ENCODE measurements around the gene FAM204A.

The FAM204A gene

DNA sequence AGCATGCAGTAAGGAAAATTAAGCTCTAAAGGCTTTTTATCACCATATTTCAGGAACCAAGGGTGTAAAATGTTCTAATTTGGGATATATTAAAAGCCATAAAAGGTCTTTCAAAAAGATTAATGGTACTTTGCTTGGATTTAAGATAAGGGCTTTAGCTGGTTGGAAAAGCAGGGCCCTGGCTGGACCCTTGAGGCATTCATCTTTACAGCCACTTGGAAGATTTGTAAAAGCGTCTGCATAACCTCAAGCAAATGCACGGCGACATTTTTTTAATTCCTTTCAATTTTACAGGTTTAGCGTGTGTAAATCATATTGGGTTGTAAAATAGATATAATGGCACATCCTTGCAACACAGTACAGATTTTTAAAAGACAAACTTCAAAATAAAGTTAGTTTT, 27.2 kb downstream of the FAM204A start:
- no peaks in the 10 kb centered on the region for H3K9me2 ChIP-seq (replicated peaks; ENCODE audit: low read depth, low read length)
- H3K4me3 ChIP-seq (ENCODE audit: low read length, poor library complexity, severe bottlenecking) = no peak overlapping the region
- H3K27me3 ChIP-seq (ENCODE audit: insufficient read depth, low read length, poor library complexity, severe bottlenecking) = no peaks in the 10 kb centered on the region
- H3F3A ChIP-seq (ENCODE audit: low read depth) = no peaks in the 10 kb centered on the region
- H3K4me2 ChIP-seq (ENCODE audit: low read depth, low read length, poor library complexity, severe bottlenecking) = no peak overlapping the region
- H4K20me1 ChIP-seq (ENCODE audit: insufficient read depth, low read length, poor library complexity, severe bottlenecking) = no peaks in the 10 kb centered on the region
- peaks cover 38% of the 10 kb centered on the region for H3K36me3 ChIP-seq (ENCODE audit: insufficient read depth, low read length)
- TF ChIP-seq CTCF (conservative IDR thresholded peaks at IDR 0.05; ENCODE audit: low read length) (no peak), EZH2phosphoT487 (IDR thresholded peaks at IDR 0.05; ENCODE audit: borderline replicate concordance) (no peak)
- no peak overlapping the region for H2AFZ ChIP-seq (ENCODE audit: low read length)
- no peak overlapping the region for H3K9ac ChIP-seq (ENCODE audit: low read depth, low read length, poor library complexity, severe bottlenecking)
- no peaks in the 10 kb centered on the region for H3K4me1 ChIP-seq (ENCODE audit: insufficient read depth, low read length, poor library complexity, severe bottlenecking)
- H3K79me2 ChIP-seq (ENCODE audit: insufficient read depth, low read length) = no peaks in the 10 kb centered on the region
- H3K9me3 ChIP-seq (ENCODE audit: insufficient read depth, low read depth, low read length) = no peaks in the 10 kb centered on the region

DNA sequence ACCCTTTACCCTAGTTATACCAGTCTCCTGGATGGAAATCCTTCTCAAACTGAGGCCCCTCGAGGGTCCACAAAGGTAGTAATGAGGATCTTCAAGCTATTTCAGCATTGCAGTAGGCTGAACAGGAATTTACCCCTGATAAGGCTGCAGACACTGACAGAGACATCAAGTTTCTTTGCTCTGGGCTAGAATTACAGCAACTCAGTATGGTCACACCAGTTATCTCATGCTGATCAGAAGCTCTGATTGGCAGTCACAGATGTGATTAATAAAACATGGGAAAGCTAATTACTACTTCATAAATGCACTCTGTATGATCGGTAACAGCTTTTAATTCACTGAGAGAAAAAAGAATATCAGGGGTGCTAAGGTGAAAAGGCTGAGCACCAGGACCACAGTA, 30.6 kb downstream of the FAM204A start:
- H4K20me1 ChIP-seq (ENCODE audit: insufficient read depth, low read length, poor library complexity, severe bottlenecking) = no peaks in the 10 kb centered on the region
- H3K27me3 ChIP-seq (ENCODE audit: insufficient read depth, low read length, poor library complexity, severe bottlenecking) = no peaks in the 10 kb centered on the region
- no peaks in the 10 kb centered on the region for H3K4me1 ChIP-seq (ENCODE audit: insufficient read depth, low read length, poor library complexity, severe bottlenecking)
- H3K79me2 ChIP-seq (ENCODE audit: insufficient read depth, low read length) = no peaks in the 10 kb centered on the region
- TF ChIP-seq EZH2phosphoT487 (IDR thresholded peaks at IDR 0.05; ENCODE audit: borderline replicate concordance) (no peak), CTCF (conservative IDR thresholded peaks at IDR 0.05; ENCODE audit: low read length) (no peak)
- no peaks in the 10 kb centered on the region for H3F3A ChIP-seq (ENCODE audit: low read depth)
- H3K9me2 ChIP-seq (replicated peaks; ENCODE audit: low read depth, low read length) = no peaks in the 10 kb centered on the region
- no peaks in the 10 kb centered on the region for H3K9me3 ChIP-seq (ENCODE audit: insufficient read depth, low read depth, low read length)
- H3K36me3 ChIP-seq (ENCODE audit: insufficient read depth, low read length) = peaks cover 61% of the 10 kb centered on the region
- H3K9ac ChIP-seq (ENCODE audit: low read depth, low read length, poor library complexity, severe bottlenecking) = no peak overlapping the region
- H3K4me3 ChIP-seq (ENCODE audit: low read length, poor library complexity, severe bottlenecking) = no peak overlapping the region
- no peak overlapping the region for H2AFZ ChIP-seq (ENCODE audit: low read length)
- no peak overlapping the region for H3K4me2 ChIP-seq (ENCODE audit: low read depth, low read length, poor library complexity, severe bottlenecking)

DNA sequence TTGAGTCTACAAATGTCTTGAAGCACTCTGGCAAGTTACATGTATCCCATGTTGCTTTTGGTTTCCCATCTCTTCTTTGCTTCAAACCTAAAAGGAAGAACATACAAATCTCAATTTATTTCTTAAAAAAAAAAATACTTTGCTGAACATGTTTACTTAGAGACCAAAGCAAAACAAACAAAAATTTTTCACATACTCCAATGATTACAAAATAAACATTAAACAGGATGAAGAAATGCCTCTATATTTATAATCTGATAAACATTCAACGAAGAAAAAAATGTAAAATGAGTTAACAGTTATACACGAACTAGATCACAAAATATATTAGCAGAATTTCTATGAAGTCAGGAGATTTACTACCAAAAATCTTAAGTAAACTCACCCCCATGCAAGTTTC, 31.3 kb downstream of the FAM204A start:
- H3K4me3 ChIP-seq (ENCODE audit: low read length, poor library complexity, severe bottlenecking) = no peak overlapping the region
- no peaks in the 10 kb centered on the region for H3K27me3 ChIP-seq (ENCODE audit: insufficient read depth, low read length, poor library complexity, severe bottlenecking)
- no peaks in the 10 kb centered on the region for H3K4me1 ChIP-seq (ENCODE audit: insufficient read depth, low read length, poor library complexity, severe bottlenecking)
- H3K9ac ChIP-seq (ENCODE audit: low read depth, low read length, poor library complexity, severe bottlenecking) = no peak overlapping the region
- no peaks in the 10 kb centered on the region for H3K9me2 ChIP-seq (replicated peaks; ENCODE audit: low read depth, low read length)
- no peaks in the 10 kb centered on the region for H4K20me1 ChIP-seq (ENCODE audit: insufficient read depth, low read length, poor library complexity, severe bottlenecking)
- TF ChIP-seq CTCF (conservative IDR thresholded peaks at IDR 0.05; ENCODE audit: low read length) (no peak), EZH2phosphoT487 (IDR thresholded peaks at IDR 0.05; ENCODE audit: borderline replicate concordance) (no peak)
- H3F3A ChIP-seq (ENCODE audit: low read depth) = no peaks in the 10 kb centered on the region
- H3K79me2 ChIP-seq (ENCODE audit: insufficient read depth, low read length) = no peaks in the 10 kb centered on the region
- H2AFZ ChIP-seq (ENCODE audit: low read length) = no peak overlapping the region
- no peak overlapping the region for H3K4me2 ChIP-seq (ENCODE audit: low read depth, low read length, poor library complexity, severe bottlenecking)
- peaks cover 60% of the 10 kb centered on the region for H3K36me3 ChIP-seq (ENCODE audit: insufficient read depth, low read length)
- H3K9me3 ChIP-seq (ENCODE audit: insufficient read depth, low read depth, low read length) = no peaks in the 10 kb centered on the region

All from Loucy (cell line).